HG02938 (cell line): ENCODE data around the gene IFITM1.
"Not testable (repeated sequence)": the region's sequence is repeated elsewhere in the genome, so short reads cannot be mapped to it uniquely, and the experiment has no call there.

ENCODE experiments used
- ATAC-seq: cut with Tn5 transposase; IDR thresholded peaks from one replicate; pipeline ENCODE4 v1.9.1; 2021; ENCODE audit warnings: mild to moderate bottlenecking, moderate library complexity; ENCODE audit not compliant: unreplicated experiment

The IFITM1 gene

DNA sequence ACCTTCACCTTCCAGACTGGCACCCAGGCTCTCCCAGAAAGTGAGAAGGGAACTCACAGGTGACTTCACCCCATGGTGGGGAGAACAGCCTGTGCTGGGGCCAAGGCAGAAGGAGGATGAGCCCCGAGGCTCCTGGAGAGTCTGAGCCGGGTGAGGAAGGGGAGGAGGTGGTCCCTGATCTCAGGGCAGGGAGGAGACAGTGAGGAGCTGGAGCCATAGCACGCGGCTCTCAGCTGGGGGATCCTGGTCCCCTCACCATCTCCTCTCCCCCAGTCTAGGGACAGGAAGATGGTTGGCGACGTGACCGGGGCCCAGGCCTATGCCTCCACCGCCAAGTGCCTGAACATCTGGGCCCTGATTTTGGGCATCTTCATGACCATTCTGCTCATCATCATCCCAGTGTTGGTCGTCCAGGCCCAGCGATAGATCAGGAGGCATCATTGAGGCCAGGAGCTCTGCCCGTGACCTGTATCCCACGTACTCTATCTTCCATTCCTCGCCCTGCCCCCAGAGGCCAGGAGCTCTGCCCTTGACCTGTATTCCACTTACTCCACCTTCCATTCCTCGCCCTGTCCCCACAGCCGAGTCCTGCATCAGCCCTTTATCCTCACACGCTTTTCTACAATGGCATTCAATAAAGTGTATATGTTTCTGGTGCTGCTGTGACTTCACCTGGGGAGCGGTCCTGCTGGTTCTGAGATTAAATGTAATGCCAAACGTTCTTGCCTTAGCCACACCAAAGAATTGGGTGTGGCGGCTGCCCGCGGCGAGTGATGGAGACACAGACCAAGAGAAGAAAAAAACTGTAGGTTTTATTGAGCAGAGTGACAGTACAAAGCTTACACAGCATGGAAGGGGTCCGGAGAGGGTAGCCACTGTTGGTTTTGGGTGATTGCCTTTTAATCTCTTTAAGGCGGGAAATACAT is 4.8 kb upstream of the IFITM1 start:
- ATAC-seq = not testable (repeated sequence)

DNA sequence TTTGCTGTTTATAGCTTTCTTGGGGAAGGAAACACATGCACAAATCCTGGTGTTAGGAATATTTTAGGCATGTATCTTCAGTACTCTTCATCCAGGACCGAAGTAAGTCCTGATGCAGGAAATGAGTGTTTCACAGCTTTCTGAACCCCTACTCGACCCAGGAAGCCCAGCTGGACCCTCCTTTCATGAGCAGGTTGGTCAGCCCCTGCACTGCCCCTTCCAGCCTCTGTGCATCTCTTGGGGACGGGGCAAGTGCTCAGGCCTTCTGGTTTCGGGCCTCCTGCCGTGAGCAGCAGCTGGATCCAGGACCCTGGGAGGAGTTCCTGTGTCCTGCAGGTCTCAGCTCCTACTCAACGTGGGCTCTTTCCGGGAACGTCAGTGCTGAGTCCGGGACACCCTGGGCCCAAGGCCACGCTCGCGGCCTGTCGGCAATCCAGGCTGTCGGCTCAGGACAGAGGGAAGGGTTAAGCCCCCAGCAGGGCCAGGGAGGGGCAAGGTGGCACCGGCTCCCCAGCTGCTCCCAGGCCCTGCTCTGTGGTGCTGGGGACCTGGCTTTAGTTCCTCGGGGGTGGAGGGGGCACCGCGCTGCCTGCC is 3.8 kb upstream of the IFITM1 start:
- not testable (repeated sequence) for ATAC-seq

DNA sequence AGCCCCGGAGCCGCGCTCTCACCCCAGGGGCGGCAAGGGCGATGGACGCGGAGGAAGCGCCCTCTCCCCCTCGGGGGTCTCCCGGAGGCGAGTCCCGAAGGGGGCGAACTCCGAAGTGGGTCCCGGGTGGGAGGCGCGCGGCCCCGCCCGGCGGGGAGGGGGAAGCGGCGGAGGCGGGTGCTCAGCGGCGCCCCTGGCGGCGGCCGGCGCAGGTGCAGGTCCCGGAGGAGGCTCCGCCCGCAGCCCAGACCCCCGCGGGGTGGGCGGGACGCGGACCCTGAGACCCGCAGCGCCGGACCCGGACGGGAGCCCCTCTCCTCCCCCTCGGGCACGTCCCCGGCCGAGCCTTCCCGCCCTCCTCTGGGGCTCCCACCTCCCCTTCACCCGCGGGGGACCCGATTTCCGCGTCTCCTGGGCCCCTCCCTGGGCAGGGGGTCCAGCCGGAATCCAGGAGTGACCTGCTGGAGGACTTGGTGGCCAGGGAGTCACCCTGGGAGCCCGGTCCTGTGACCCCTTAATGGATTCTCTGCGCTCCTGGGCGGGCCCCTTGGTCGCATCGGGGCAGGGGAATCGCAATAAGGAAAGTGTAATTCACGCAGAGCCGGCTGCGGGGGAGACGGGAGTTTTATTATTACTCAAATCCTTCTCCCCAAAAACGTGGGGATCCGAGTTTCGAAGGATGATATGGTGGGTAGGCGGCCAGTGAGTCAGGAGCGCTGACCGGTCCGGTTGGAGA is 2.7 kb upstream of the IFITM1 start:
- ATAC-seq = not testable (repeated sequence)

DNA sequence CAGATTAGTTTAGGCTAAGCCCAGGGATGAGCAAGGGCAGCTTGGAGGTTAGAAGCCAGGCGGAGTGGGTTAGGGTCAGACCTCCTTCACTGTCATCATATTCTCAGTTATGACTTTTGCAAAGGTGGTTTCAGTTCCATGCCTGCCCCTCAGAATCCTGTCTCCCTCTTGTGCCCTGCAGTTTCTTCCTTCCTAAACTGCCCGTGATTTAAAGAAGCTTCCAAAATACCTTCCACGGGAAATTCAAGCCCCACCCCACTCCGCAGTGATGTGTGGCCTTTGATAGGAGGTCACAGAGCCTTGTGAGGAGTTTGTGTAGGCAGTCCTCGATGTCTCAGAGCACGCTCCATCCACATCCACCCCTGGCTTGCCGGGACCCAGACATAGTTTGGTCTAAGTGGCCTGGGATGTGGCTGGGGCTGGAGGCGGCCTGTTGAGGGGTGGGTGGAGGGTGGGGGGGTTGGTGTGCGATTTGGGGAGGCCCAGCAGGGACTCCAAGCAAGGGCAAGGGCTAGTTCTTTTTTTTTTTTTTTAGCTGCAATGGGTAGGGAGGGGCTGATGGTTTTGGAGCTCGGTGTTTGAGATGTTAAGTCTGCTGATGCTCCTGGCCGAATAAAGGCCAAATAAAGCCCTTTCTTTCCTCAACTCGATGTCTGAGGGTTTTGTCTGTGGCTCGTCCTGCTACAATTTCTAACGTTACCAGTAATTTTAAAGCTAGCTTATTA is 1.6 kb upstream of the IFITM1 start:
- no peak for ATAC-seq

- no peak for ATAC-seq
Measured at GRCh38 chr11:313304-313786, 495 bp upstream of the IFITM1 start.

- not testable (repeated sequence) for ATAC-seq
Measured at GRCh38 chr11:314554-314875, 675 bp downstream of the IFITM1 start.

DNA sequence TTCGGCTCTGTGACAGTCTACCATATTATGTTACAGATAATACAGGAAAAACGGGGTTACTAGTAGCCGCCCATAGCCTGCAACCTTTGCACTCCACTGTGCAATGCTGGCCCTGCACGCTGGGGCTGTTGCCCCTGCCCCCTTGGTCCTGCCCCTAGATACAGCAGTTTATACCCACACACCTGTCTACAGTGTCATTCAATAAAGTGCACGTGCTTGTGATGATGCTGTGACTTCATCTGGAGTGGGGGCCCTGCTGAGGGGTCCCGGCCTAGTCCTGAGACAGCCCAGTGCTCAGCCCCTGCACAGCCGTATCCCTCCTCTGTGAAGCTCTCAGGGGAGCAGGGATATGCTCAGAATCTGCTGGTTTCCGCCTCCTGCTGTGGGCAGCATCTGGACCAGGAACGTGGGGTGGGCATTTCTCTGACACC is 1.2 kb downstream of the IFITM1 start:
- no peak for ATAC-seq

DNA sequence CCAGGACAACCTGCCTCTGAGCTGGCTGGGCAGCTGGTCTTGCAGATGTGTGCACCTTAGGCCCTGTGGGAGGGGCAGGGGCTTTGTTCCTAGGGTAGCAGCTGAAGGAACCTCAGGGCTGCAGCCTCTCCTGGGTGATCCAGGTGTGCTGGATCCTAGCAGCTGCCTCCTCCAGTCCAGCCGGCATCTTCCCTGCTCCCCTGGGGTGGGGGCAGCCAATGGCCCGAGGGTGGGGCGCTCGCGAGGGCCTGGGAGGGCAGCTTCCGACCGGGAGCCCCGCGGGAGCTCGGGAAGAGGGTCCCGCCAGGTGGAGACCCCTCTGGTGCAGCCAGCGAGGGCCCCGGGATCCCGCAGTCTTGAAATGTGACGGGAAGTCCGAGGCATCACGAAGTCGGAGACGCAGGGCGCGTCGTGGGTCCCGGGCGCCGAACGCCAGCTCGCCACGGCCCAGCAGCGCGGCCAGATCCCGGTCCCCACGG is 1.7 kb downstream of the IFITM1 start:
- ATAC-seq = no peak

DNA sequence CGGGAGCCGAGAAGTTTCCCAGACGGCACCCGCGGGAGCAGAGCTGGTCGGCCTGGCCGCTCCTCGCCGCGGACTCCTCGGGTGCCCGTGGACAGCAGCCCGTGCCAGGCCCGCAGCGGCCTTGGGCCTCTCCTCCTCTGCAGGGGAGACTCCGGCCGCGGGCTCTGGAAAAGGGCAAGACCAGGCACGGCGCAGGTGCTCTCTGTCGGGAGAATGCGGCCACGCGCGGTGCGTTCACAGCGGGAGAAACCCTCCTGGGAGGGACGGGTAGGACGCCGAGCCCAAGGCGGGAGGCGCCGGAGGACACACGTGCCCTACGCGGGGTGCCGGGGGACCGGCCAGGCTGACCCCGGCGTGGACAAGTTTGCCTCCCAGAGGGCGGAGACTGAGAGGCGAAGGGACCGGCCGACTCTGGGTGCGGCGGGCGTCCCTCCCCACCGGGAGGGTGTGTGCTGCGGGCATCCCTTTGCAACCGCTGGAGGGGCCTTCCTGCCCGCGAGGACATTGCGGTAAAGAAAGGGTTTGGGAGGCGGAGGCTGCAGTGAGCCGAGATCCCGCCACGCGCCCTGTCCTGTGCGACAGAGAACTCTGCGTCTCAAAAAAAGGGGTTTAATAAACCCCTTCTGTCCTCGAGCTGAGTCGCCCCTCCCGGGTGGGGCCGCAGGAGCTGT is 2.3 kb downstream of the IFITM1 start:
- ATAC-seq = no peak

GRCh38 chr11:316891-317301 is 3.1 kb downstream of the IFITM1 start:
- ATAC-seq = no peak

- ATAC-seq = not testable (repeated sequence)
Measured at GRCh38 chr11:317668-318404, 4.0 kb downstream of the IFITM1 start.

- not testable (repeated sequence) for ATAC-seq
Measured at GRCh38 chr11:318405-319120, 4.7 kb downstream of the IFITM1 start.

- not testable (repeated sequence) for ATAC-seq
Measured at GRCh38 chr11:319121-319887, 5.5 kb downstream of the IFITM1 start.

- ATAC-seq = not testable (repeated sequence)
Measured at GRCh38 chr11:319888-320273, 6.0 kb downstream of the IFITM1 start.

GRCh38 chr11:324156-324555 is 10.3 kb downstream of the IFITM1 start:
- ATAC-seq = no peak

DNA sequence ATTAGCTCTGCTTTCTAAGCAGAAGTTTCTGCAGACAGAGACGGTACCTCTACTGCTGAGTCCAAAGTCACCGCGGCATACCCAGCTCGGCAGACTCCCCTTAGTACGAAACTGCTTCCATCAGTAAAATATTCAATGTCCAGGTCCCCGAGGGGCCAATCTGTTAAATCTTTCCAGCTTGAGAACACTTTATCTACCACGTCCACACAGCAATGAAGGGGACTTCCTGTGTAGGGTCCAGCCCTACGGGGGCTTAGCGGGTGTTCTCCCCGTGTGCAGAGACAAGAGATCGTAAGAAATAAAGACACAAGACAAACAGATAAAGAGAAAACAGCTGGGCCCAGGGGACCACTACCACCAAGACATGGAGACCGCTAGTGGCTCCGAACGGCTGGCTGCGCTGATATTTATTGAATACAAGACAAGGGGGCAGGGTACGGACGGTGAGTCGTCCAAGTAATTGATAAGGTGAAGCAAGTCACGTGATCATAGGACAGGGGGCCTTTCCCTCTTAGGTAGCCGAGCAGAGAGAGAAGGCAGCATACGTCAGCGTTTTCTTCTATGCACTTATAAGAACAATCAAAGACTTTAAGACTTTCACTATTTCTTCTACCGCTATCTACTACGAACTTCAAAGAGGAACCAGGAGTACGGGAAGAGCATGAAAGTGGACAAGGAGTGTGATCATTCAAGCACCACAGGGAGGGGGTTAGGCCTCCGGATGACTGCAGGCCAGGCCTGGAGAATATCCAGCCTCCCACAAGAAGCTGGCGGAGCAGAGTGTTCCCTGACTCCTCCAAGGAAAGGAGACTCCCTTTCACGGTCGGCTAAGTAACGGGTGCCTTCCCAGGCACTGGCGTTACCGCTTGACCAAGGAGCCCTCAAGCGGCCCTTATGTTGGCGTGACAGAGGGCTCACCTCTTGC is 11.0 kb downstream of the IFITM1 start:
- not testable (repeated sequence) for ATAC-seq
